Small intestine (tissue), 7 donors: ENCODE data around the gene FNDC1. TPM values are rescaled to one million over a fixed set of nuclear protein-coding genes. Genes with fewer than 3 reads are reported as not detected.

ENCODE experiments used
- DNase-seq, 2 donors: peaks; one replicate each; pipeline versions ENCODE4 v3.0.0 to v3.0.0-alpha.2; 2013
- FAIRE-seq: peaks from 2 replicates; lab custom pipeline; 2012; peaks lifted over from hg19 to GRCh38; lab: Jason Lieb, UNC
- H3K27ac ChIP-seq, 3 donors: one replicate each; pipeline ENCODE4 v1.5.1; 2013; ENCODE audit warnings: low read length in 2 of 3, mild to moderate bottlenecking in 2 of 3, control low read depth in 1 of 3, inconsistent platforms in 1 of 3, low read depth in 1 of 3, moderate library complexity in 1 of 3
- H3K27me3 ChIP-seq, 3 donors: one replicate each; pipeline ENCODE4 v1.6.1; 2013; ENCODE audit warnings: low read length in 3 of 3, inconsistent platforms in 1 of 3; ENCODE audit not compliant: control insufficient read depth in 3 of 3, insufficient read depth in 3 of 3
- H3K36me3 ChIP-seq, 3 donors: one replicate each; pipeline ENCODE4 v1.6.1; 2013; ENCODE audit warnings: low read length in 3 of 3, inconsistent platforms in 1 of 3, low read depth in 1 of 3, mild to moderate bottlenecking in 1 of 3, moderate library complexity in 1 of 3; ENCODE audit not compliant: control insufficient read depth in 3 of 3, insufficient read depth in 2 of 3
- H3K4me1 ChIP-seq, 3 donors: one replicate each; pipeline ENCODE4 v1.6.1; 2013; ENCODE audit warnings: low read length in 2 of 3, inconsistent platforms in 1 of 3, low read depth in 1 of 3, mild to moderate bottlenecking in 1 of 3, moderate library complexity in 1 of 3; ENCODE audit not compliant: control insufficient read depth in 3 of 3, insufficient read depth in 2 of 3
- H3K4me3 ChIP-seq, 3 donors: one replicate each; pipeline ENCODE4 v1.5.1; 2013; ENCODE audit warnings: low read length in 3 of 3, control low read depth in 1 of 3, inconsistent platforms in 1 of 3, low read depth in 1 of 3, mild to moderate bottlenecking in 1 of 3, moderate library complexity in 1 of 3
- H3K9me3 ChIP-seq, 2 donors: one replicate each; pipeline ENCODE4 v1.6.1; 2013; ENCODE audit warnings: low read depth in 1 of 2, low read length in 1 of 2; ENCODE audit not compliant: control insufficient read depth in 2 of 2, insufficient read depth in 1 of 2
- WGBS, 3 donors: extraction: QIAGEN DNeasy Blood & Tissue Kit; methylation state at CpG; one replicate each; pipeline ENCODE4 v1.1.7; 2013; 5-methylcytosine and 5-hydroxymethylcytosine counted together
- polyA plus RNA-seq, 4 donors: library from polyadenylated mRNA; stranded (reverse) in 3 of 4; unstranded in 1 of 4; fragments of 200-250 nt in 3 of 4; fragments of 120-200 nt in 1 of 4; gene quantifications; one replicate each; pipeline versions ENCODE4 v1.2.1 to v1.2.3, GENCODE V29; 2013
- donor health status: healthy with polysubstance abuse.
- donor health status: control.
- donor health status: control.
- donor health status: Bipolar disorder and iron deficiency.
- donor health status: healthy.

FNDC1 gene
- polyA plus RNA-seq, 4 donors = 0.27 to 30.6 (median 0.28) TPM; not detected in 1

GRCh38 chr6:159168536-159169192 is 536 bp upstream of the FNDC1 start:
- DNase-seq (peak in 1 of 2 donors; percentile 42), FAIRE-seq (no peak)
- H3K27ac ChIP-seq = peak overlapping the region in 1 of 3 donors; percentile 34
- H3K4me1 ChIP-seq = no peaks in the 10 kb centered on the region
- no peaks in the 10 kb centered on the region for H3K9me3 ChIP-seq
- 5 to 9% (median 8%) methylated on average over 40 to 43 of the region's 43 CpGs for WGBS, 3 donors
- no peaks in the 10 kb centered on the region for H3K36me3 ChIP-seq
- peaks cover under 1 to 71% (median 20%) of the 10 kb centered on the region in 3 donors for H3K27me3 ChIP-seq
- H3K4me3 ChIP-seq = peak overlapping the region in 2 of 3 donors; percentile 38 to 41

- peak overlapping the region in 1 of 3 donors; percentile 51 for H3K27ac ChIP-seq
Measured at GRCh38 chr6:159169557-159170332, 545 bp downstream of the FNDC1 start.

GRCh38 chr6:159170333-159170672 is 1.1 kb downstream of the FNDC1 start:
- Histone ChIP-seq H3K27me3 (peaks cover 0 to 73% (median 20%) of the 10 kb centered on the region in 3 donors), H3K4me3 (peak overlapping the region in 1 of 3 donors; percentile 51), H3K36me3 (no peaks in the 10 kb centered on the region), H3K27ac (peak overlapping the region in 1 of 3 donors; percentile 51), H3K9me3 (no peaks in the 10 kb centered on the region), H3K4me1 (no peaks in the 10 kb centered on the region)
- FAIRE-seq (no peak), DNase-seq (no peak)
- WGBS, 3 donors = 5 to 12% (median 7%) methylated on average over 7 of the region's 7 CpGs

More at GRCh38 chr6:159169557-159170332, 545 bp downstream of the FNDC1 start:
- Histone ChIP-seq H3K36me3 (no peaks in the 10 kb centered on the region), H3K4me1 (no peaks in the 10 kb centered on the region), H3K27me3 (peaks cover 0 to 78% (median 20%) of the 10 kb centered on the region in 3 donors), H3K9me3 (no peaks in the 10 kb centered on the region), H3K4me3 (peak overlapping the region; percentile 26 to 51 (median 38))
- DNase-seq (peak in 1 of 2 donors; percentile 39), FAIRE-seq (no peak)
- WGBS, 3 donors = 1 to 4% (median 2%) methylated on average over 57 to 87 of the region's 87 CpGs

GRCh38 chr6:159170999-159171712 is 2.0 kb downstream of the FNDC1 start:
- 41 to 50% (median 46%) methylated on average over 13 of the region's 13 CpGs for WGBS, 3 donors
- no peaks in the 10 kb centered on the region for H3K9me3 ChIP-seq
- FAIRE-seq (no peak), DNase-seq (no peak)
- H3K27ac ChIP-seq = no peak overlapping the region
- H3K27me3 ChIP-seq = peaks cover 0 to 70% (median 20%) of the 10 kb centered on the region in 3 donors
- H3K4me3 ChIP-seq = peak overlapping the region in 1 of 3 donors; percentile 51
- H3K36me3 ChIP-seq = no peaks in the 10 kb centered on the region
- no peaks in the 10 kb centered on the region for H3K4me1 ChIP-seq

GRCh38 chr6:159172091-159172491 is 2.9 kb downstream of the FNDC1 start:
- no peak overlapping the region for H3K27ac ChIP-seq
- H3K4me3 ChIP-seq = no peak overlapping the region
- H3K27me3 ChIP-seq = peaks cover 0 to 64% (median 15%) of the 10 kb centered on the region in 3 donors
- no peaks in the 10 kb centered on the region for H3K36me3 ChIP-seq
- DNase-seq = no peak
- no peaks in the 10 kb centered on the region for H3K9me3 ChIP-seq
- 56 to 75% (median 59%) methylated on average over 1 of the region's 1 CpG for WGBS, 3 donors
- H3K4me1 ChIP-seq = no peaks in the 10 kb centered on the region
- FAIRE-seq = no peak

- Histone ChIP-seq H3K4me3 (no peak overlapping the region), H3K9me3 (no peaks in the 10 kb centered on the region), H3K27ac (no peak overlapping the region), H3K36me3 (no peaks in the 10 kb centered on the region), H3K4me1 (no peaks in the 10 kb centered on the region), H3K27me3 (peaks cover 0 to 47% (median 12%) of the 10 kb centered on the region in 3 donors)
- FAIRE-seq (no peak), DNase-seq (peak; percentile 53 to 68)
- 10 to 11% (median 10%) methylated on average over 19 of the region's 19 CpGs for WGBS, 3 donors
Measured at GRCh38 chr6:159174263-159174969, 5.2 kb downstream of the FNDC1 start.

- Histone ChIP-seq H3K36me3 (no peaks in the 10 kb centered on the region), H3K4me3 (no peak overlapping the region), H3K27ac (no peak overlapping the region), H3K9me3 (no peaks in the 10 kb centered on the region), H3K27me3 (peaks cover 0 to 25% (median 0%) of the 10 kb centered on the region in 3 donors), H3K4me1 (no peaks in the 10 kb centered on the region)
- WGBS, 3 donors = 86 to 90% (median 87%) methylated on average over 4 of the region's 4 CpGs
- DNase-seq (no peak), FAIRE-seq (no peak)
Measured at GRCh38 chr6:159176913-159177312, 7.7 kb downstream of the FNDC1 start.
